A673 (cell line): ENCODE results near the gene BRMS1L. TPM values are rescaled to one million over a fixed set of nuclear protein-coding genes. Genes with fewer than 3 reads are reported as not detected.
"Not testable (repeated sequence)": the region's sequence is repeated elsewhere in the genome, so short reads cannot be mapped to it uniquely, and the experiment has no call there.

Experiments used
- BruUV-seq: library from RNA; stranded (reverse); fragments of 400-500 nt; replicated peaks from 2 replicates; lab custom pipeline; 2021; lab: Mats Ljungman, UMichigan
- CTCF ChIA-PET: fragments of 300-600 bp; sonication (Branson Sonifier 250); formaldehyde crosslinking; loops from one replicate; lab custom pipeline; 2022; ENCODE audit warnings: antibody characterized with exemption; lab: Charles Lee
- POLR2A ChIA-PET: fragments of 300-600 bp; sonication (Branson Sonifier 250); formaldehyde crosslinking; loops from one replicate; lab custom pipeline; 2022; ENCODE audit warnings: antibody characterized with exemption; ENCODE audit not compliant: low non-redundant PET; lab: Charles Lee
- DNase-seq: peaks from one replicate; pipeline ENCODE4 v3.0.0-alpha.2; 2015; ENCODE audit warnings: low spot score
- H3K27ac ChIP-seq: fragments of 200-600 bp; sonication (generic); 2 replicates; pipeline ENCODE4 v1.5.1; 2016; ENCODE audit warnings: mixed run types, low read depth, mild to moderate bottlenecking, mixed read lengths, antibody characterized with exemption, low read length; ENCODE audit not compliant: poor library complexity, severe bottlenecking
- H3K27me3 ChIP-seq: fragments of 200-600 bp; sonication (generic); replicated peaks from 2 replicates; pipeline ENCODE4 v1.6.1; 2017; ENCODE audit warnings: mixed run types, low read depth, mild to moderate bottlenecking, mixed read lengths, antibody characterized with exemption, low read length; ENCODE audit not compliant: insufficient read depth, poor library complexity
- H3K36me3 ChIP-seq: fragments of 200-600 bp; sonication (generic); 2 replicates; pipeline ENCODE4 v1.6.1; 2016; ENCODE audit warnings: mixed run types, mild to moderate bottlenecking, mixed read lengths, antibody characterized with exemption, low read length; ENCODE audit not compliant: insufficient read depth, poor library complexity, severe bottlenecking
- H3K4me1 ChIP-seq: fragments of 200-600 bp; sonication (generic); 2 replicates; pipeline ENCODE4 v1.6.1; 2017; ENCODE audit warnings: mixed run types, mild to moderate bottlenecking, mixed read lengths, antibody characterized with exemption, low read length; ENCODE audit not compliant: insufficient read depth, poor library complexity, severe bottlenecking
- H3K4me3 ChIP-seq: fragments of 200-600 bp; sonication (generic); 2 replicates; pipeline ENCODE4 v1.5.1; 2016; ENCODE audit warnings: low read depth, mixed run types, mild to moderate bottlenecking, mixed read lengths, low read length; ENCODE audit not compliant: poor library complexity, severe bottlenecking
- H3K9me3 ChIP-seq: fragments of 200-600 bp; sonication (generic); 2 replicates; pipeline ENCODE4 v1.6.1; 2016; ENCODE audit warnings: mixed run types, low read depth, mild to moderate bottlenecking, mixed read lengths, antibody characterized with exemption, low read length; ENCODE audit not compliant: poor library complexity, severe bottlenecking
- CTCF ChIP-seq: fragments of 300-800, 200-600 bp; sonication (generic); conservative IDR thresholded peaks from 2 replicates; pipeline ENCODE4 v1.5.1; 2017; ENCODE audit warnings: low read depth, mild to moderate bottlenecking, antibody characterized with exemption, low read length, moderate library complexity, mixed read lengths
- EZH2 ChIP-seq: fragments of 200-600 bp; sonication (generic); IDR thresholded peaks from 2 replicates; pipeline ENCODE4 v1.6.1; 2017; ENCODE audit warnings: borderline replicate concordance, low read depth, mild to moderate bottlenecking, mixed read lengths, antibody characterized with exemption, low read length; ENCODE audit not compliant: poor library complexity, severe bottlenecking
- intact Hi-C: fragments of 100-400 bp; cut with micrococcal nuclease; formaldehyde crosslinking; loops from one replicate; pipeline ENCODE4 v1.10.0; 2022; ENCODE audit not compliant: unreplicated experiment
- total RNA-seq: library from RNA; stranded (reverse); gene quantifications from 2 replicates; pipeline ENCODE4 v1.2.3, GENCODE V29; 2021

The BRMS1L gene
- total RNA-seq, 1 experiment from 2014 or later: 14.6 TPM

- Histone ChIP-seq H3K4me1 (peaks cover 8% of the 10 kb centered on the region), H3K27ac (no peak overlapping the region), H3K27me3 (no peaks in the 10 kb centered on the region), H3K4me3 (no peak overlapping the region), H3K36me3 (peaks cover 6% of the 10 kb centered on the region), H3K9me3 (no peaks in the 10 kb centered on the region)
- no TSS peak for BruUV-seq
- TF ChIP-seq CTCF: no peak
- no peak for TF ChIP-seq EZH2
- POLR2A ChIA-PET: no interaction called here
- DNase-seq: no peak
- CTCF ChIA-PET: no interaction called here
- intact Hi-C loops: no loop called here
Measured at GRCh38 chr14:35829449-35829848, 3.3 kb downstream of the BRMS1L start.

- Histone ChIP-seq H3K4me1 (no peaks in the 10 kb centered on the region), H3K36me3 (peaks cover 21% of the 10 kb centered on the region), H3K4me3 (no peak overlapping the region), H3K27me3 (no peaks in the 10 kb centered on the region), H3K27ac (no peak overlapping the region), H3K9me3 (no peaks in the 10 kb centered on the region)
- no TSS peak for BruUV-seq
- TF ChIP-seq EZH2 (no peak), CTCF (no peak)
- POLR2A ChIA-PET: interaction anchor here (0.7 kb wide), 1 partner anchor 26 kb away, joined by 3 read pairs; the partner anchor contains the start of gene RALGAPA1
- intact Hi-C loops: no loop called here
- CTCF ChIA-PET: no interaction called here
- DNase-seq: no peak
Measured at GRCh38 chr14:35835208-35835982, 9.3 kb downstream of the BRMS1L start.

- CTCF ChIA-PET, H3K4me3 ChIP-seq, BruUV-seq, intact Hi-C loops, H3K9me3 ChIP-seq, POLR2A ChIA-PET, H3K4me1 ChIP-seq, DNase-seq, H3K27me3 ChIP-seq, H3K27ac ChIP-seq: not testable (repeated sequence)
- H3K36me3 ChIP-seq: peaks cover 13% of the 10 kb centered on the region
Measured at GRCh38 chr14:35841704-35842103, 15.6 kb downstream of the BRMS1L start.

GRCh38 chr14:35842245-35842644 is 16.1 kb downstream of the BRMS1L start:
- CTCF ChIA-PET, BruUV-seq, H3K27ac ChIP-seq, H3K4me1 ChIP-seq, DNase-seq, H3K9me3 ChIP-seq, intact Hi-C loops, H3K27me3 ChIP-seq, H3K4me3 ChIP-seq, POLR2A ChIA-PET: not testable (repeated sequence)
- peaks cover 13% of the 10 kb centered on the region for H3K36me3 ChIP-seq
